K562 (cell line): ENCODE results near the gene TMEM141. TPM values are rescaled to one million over a fixed set of nuclear protein-coding genes. Genes with fewer than 3 reads are reported as not detected.
A peak's percentile ranks its signal among the peaks of the same experiment; 100 is the strongest.

Source experiments
- E2F5 ChIP-seq: sonication (generic); formaldehyde crosslinking; IDR thresholded peaks from 2 replicates; pipeline ENCODE4 v1.8.0; 2022; ENCODE audit warnings: mild to moderate bottlenecking, missing genetic modification reagents
- E4F1 ChIP-seq: fragments of 250-450 bp; sonication (Bioruptor Pico); IDR thresholded peaks from 2 replicates; pipeline ENCODE4 v1.5.0; 2021; ENCODE audit warnings: mild to moderate bottlenecking, borderline replicate concordance
- FOSL1 ChIP-seq: fragments of 200-800 bp; sonication (Bioruptor generic); conservative IDR thresholded peaks from 2 replicates; pipeline ENCODE4 v1.6.1; 2016; ENCODE audit warnings: missing genetic modification characterization, missing compliant biosample characterization
- HMBOX1 ChIP-seq: sonication (generic); IDR thresholded peaks from 2 replicates; pipeline ENCODE4 v1.6.1; 2016
- MCM5 ChIP-seq: fragments of 450-650 bp; IDR thresholded peaks from 2 replicates; pipeline ENCODE4 v1.6.1; 2016; ENCODE audit warnings: low read depth
- MYBL2 ChIP-seq, 2 experiments: fragments of 450-650 bp in 1 of 2; sonication (generic) in 1 of 2; formaldehyde crosslinking in 1 of 2; IDR thresholded peaks; 2 replicates each; pipeline versions ENCODE4 v1.6.1 to v1.8.1; 2017 to 2022; ENCODE audit warnings: borderline replicate concordance in 1 of 2, inconsistent platforms in 1 of 2, low read depth in 1 of 2, mild to moderate bottlenecking in 1 of 2, missing genetic modification reagents in 1 of 2, moderate library complexity in 1 of 2
- MYNN ChIP-seq, 2 experiments: sonication (generic); formaldehyde crosslinking in 1 of 2; IDR thresholded peaks; 2 replicates each; pipeline versions ENCODE4 v1.5.0 to v1.6.1; 2016 to 2020; ENCODE audit warnings: antibody characterized with exemption in 1 of 2, missing genetic modification reagents in 1 of 2
- NFE2 ChIP-seq: IDR thresholded peaks from 2 replicates; pipeline ENCODE4 v1.6.1; 2014; ENCODE audit warnings: antibody characterized with exemption, low read depth
- RBFOX2 ChIP-seq: fragments of 200-400 bp; formaldehyde crosslinking; IDR thresholded peaks from 2 replicates; pipeline ENCODE4 v1.6.1; 2017; ENCODE audit warnings: low read depth, mild to moderate bottlenecking, low read length, moderate library complexity
- SRSF3 ChIP-seq: fragments of 200-400 bp; formaldehyde crosslinking; IDR thresholded peaks from 2 replicates; pipeline ENCODE4 v1.6.1; 2016; ENCODE audit warnings: mild to moderate bottlenecking, low read length, moderate library complexity; ENCODE audit not compliant: insufficient read depth
- TEAD4 ChIP-seq, 2 experiments: sonication (generic) in 1 of 2; formaldehyde crosslinking in 1 of 2; IDR thresholded peaks; 2 replicates each; pipeline versions ENCODE4 v1.6.1 to v1.8.0; 2012 to 2022; ENCODE audit warnings: borderline replicate concordance in 1 of 2, inconsistent platforms in 1 of 2, low read length in 1 of 2, mild to moderate bottlenecking in 1 of 2, missing genetic modification reagents in 1 of 2
- YY1 ChIP-seq, 3 experiments: IDR thresholded peaks; 2 replicates each; pipeline ENCODE4 v1.6.1; 2011; ENCODE audit warnings: low read length in 2 of 3, mild to moderate bottlenecking in 2 of 3, moderate library complexity in 2 of 3, borderline replicate concordance in 1 of 3, control low read depth in 1 of 3, low read depth in 1 of 3; ENCODE audit not compliant: insufficient read depth in 3 of 3, insufficient replicate concordance in 2 of 3, control insufficient read depth in 1 of 3, insufficient read length in 1 of 3; ENCODE audit errors: extremely low read depth in 1 of 3
- ZBTB7A ChIP-seq: IDR thresholded peaks from 2 replicates; pipeline ENCODE4 v1.6.1; 2011; ENCODE audit warnings: low read depth, mild to moderate bottlenecking, low read length, moderate library complexity, borderline replicate concordance; ENCODE audit not compliant: control insufficient read depth
- ZKSCAN8 ChIP-seq: fragments of 200-800 bp; sonication (Bioruptor generic); IDR thresholded peaks from 2 replicates; pipeline ENCODE4 v1.6.1; 2016; ENCODE audit warnings: missing genetic modification characterization, missing compliant biosample characterization
- polyA plus RNA-seq, 8 experiments: library from polyadenylated mRNA; depleted of rRNA in 4 of 8; stranded (reverse) in 5 of 8; unstranded in 3 of 8; fragments of >200 nt; fragmentation: Nextera tagmentation in 2 of 8; fragmentation: Illumina TruSeq in 1 of 8; extraction: Ambion mirVana in 2 of 8; extraction: Trizol in 1 of 8; gene quantifications; 2 replicates each; pipeline versions ENCODE4 v1.2.1 to v1.2.3, GENCODE V29; 2011 to 2014; ENCODE audit warnings: inconsistent platforms in 1 of 8, missing spikeins in 1 of 8
- total RNA-seq, 7 experiments: library from RNA; depleted of rRNA in 6 of 7; stranded (reverse); fragments of >200 nt in 6 of 7; fragmentation: Illumina TruSeq in 2 of 7; extraction: Trizol in 2 of 7; gene quantifications; 2 replicates each; pipeline versions ENCODE4 v1.2.1 to v1.2.3, GENCODE V29; 2011 to 2021; ENCODE audit warnings: low replicate concordance in 1 of 7
- TF ChIP-seq, protein P1 (sequence below): sonication (generic); formaldehyde crosslinking; IDR thresholded peaks from 2 replicates; pipeline ENCODE4 v1.9.0; 2022; ENCODE audit warnings: mild to moderate bottlenecking, missing genetic modification reagents
- TF ChIP-seq, protein P2 (sequence below): fragments of 150-350 bp; IDR thresholded peaks from 2 replicates; pipeline ENCODE4 v1.6.1; 2014; ENCODE audit warnings: low read depth, mild to moderate bottlenecking, low read length, borderline replicate concordance

Gene TMEM141
- total and polyA plus RNA-seq, 9 of the 15 experiments (the other 6 are each of a cell fraction or from before 2014, with no cell fraction given), result 21.5 to 123 (median 74.8) TPM

DNA sequence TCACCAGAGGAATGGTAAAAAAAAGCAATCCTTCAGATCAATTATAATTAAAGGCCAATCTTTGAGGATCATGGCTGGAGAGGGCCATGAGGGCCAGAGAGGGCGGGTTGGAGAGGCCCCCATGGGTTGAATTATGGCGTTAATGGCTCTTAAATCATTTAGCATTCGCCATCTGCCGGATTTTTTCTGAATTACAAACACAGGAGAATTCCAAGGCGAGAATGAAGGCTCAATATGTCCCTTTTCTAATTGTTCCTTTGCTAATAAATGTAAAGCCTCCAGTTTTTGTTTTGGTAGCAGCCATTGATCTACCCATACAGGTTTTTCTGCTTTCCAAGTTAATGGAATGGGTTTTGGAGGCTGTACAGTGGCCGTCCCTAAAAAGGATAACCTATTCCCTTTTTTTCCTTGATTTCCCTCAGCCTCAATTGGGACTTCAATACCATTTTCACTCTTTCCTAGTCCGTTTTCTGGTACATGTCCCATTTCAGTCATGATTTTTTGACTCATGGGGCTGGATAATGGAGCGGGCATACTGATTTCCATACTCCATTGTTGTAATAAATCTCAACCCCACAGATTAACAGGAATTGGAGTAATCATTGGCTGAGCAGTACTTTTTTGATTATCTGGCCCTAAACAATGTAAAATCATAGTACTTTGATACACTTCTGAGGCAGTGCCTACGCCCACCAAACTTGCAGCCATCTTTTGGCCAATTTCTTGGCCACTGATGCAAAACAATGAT, 6.7 kb upstream of the TMEM141 start (continued):
- no peak for TF ChIP-seq E4F1 (CRISPR knock-in tag)
- no peak for TF ChIP-seq TEAD4 (IDR thresholded peaks at IDR 0.05; ENCODE audit: low read length)
- no peak for TF ChIP-seq TEAD4 (CRISPR knock-in tag; IDR thresholded peaks at IDR 0.05; ENCODE audit: borderline replicate concordance)
- TF ChIP-seq ZBTB7A, result no peak
- no peak for TF ChIP-seq HMBOX1
- TF ChIP-seq E2F5, result no peak
- TF ChIP-seq ZKSCAN8, result 0 out of 2 replicates have a peak, but pooled peaks have one; percentile 34
- TF ChIP-seq, protein P1, sequence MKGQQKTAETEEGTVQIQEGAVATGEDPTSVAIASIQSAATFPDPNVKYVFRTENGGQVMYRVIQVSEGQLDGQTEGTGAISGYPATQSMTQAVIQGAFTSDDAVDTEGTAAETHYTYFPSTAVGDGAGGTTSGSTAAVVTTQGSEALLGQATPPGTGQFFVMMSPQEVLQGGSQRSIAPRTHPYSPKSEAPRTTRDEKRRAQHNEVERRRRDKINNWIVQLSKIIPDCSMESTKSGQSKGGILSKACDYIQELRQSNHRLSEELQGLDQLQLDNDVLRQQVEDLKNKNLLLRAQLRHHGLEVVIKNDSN (CRISPR knock-in tag), result no peak
- TF ChIP-seq YY1 (IDR thresholded peaks at IDR 0.05; ENCODE audit: borderline replicate concordance in 1 of 3, control insufficient read depth in 1 of 3, extremely low read depth in 1 of 3, insufficient read depth in 3 of 3, insufficient read length in 1 of 3, insufficient replicate concordance in 2 of 3, low read depth in 1 of 3, low read length in 2 of 3), result peak in 1 of 3 experiments; percentile 30
- TF ChIP-seq RBFOX2, result no peak
- no peak for TF ChIP-seq FOSL1
- TF ChIP-seq MYBL2 (IDR thresholded peaks at IDR 0.05; ENCODE audit: low read depth), result no peak
- no peak for TF ChIP-seq MYBL2 (CRISPR knock-in tag; IDR thresholded peaks at IDR 0.05; ENCODE audit: borderline replicate concordance)
- TF ChIP-seq MYNN (IDR thresholded peaks at IDR 0.05), result no peak
- no peak for TF ChIP-seq MYNN (CRISPR knock-in tag; IDR thresholded peaks at IDR 0.05)
- TF ChIP-seq MCM5, result no peak
- TF ChIP-seq, protein P2, sequence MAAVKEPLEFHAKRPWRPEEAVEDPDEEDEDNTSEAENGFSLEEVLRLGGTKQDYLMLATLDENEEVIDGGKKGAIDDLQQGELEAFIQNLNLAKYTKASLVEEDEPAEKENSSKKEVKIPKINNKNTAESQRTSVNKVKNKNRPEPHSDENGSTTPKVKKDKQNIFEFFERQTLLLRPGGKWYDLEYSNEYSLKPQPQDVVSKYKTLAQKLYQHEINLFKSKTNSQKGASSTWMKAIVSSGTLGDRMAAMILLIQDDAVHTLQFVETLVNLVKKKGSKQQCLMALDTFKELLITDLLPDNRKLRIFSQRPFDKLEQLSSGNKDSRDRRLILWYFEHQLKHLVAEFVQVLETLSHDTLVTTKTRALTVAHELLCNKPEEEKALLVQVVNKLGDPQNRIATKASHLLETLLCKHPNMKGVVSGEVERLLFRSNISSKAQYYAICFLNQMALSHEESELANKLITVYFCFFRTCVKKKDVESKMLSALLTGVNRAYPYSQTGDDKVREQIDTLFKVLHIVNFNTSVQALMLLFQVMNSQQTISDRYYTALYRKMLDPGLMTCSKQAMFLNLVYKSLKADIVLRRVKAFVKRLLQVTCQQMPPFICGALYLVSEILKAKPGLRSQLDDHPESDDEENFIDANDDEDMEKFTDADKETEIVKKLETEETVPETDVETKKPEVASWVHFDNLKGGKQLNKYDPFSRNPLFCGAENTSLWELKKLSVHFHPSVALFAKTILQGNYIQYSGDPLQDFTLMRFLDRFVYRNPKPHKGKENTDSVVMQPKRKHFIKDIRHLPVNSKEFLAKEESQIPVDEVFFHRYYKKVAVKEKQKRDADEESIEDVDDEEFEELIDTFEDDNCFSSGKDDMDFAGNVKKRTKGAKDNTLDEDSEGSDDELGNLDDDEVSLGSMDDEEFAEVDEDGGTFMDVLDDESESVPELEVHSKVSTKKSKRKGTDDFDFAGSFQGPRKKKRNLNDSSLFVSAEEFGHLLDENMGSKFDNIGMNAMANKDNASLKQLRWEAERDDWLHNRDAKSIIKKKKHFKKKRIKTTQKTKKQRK, result no peak
- no peak for TF ChIP-seq NFE2
- TF ChIP-seq SRSF3, result no peak
